D721Med (cell line): ENCODE data around the gene NR1H2.

Experiments used
- DNase-seq: peaks from one replicate; pipeline ENCODE4 v3.0.0; 2011; ENCODE audit warnings: low spot score; ENCODE audit not compliant: insufficient read length
- FAIRE-seq: peaks from 2 replicates; lab custom pipeline; 2011; peaks lifted over from hg19 to GRCh38; lab: Jason Lieb, UNC
- TF ChIP-seq, protein P1 (sequence below): IDR thresholded peaks from 2 replicates; pipeline ENCODE4 v1.5.1; 2012; ENCODE audit warnings: mild to moderate bottlenecking, control low read depth; ENCODE audit not compliant: insufficient read depth; ENCODE audit errors: missing control alignments

The NR1H2 gene

DNA sequence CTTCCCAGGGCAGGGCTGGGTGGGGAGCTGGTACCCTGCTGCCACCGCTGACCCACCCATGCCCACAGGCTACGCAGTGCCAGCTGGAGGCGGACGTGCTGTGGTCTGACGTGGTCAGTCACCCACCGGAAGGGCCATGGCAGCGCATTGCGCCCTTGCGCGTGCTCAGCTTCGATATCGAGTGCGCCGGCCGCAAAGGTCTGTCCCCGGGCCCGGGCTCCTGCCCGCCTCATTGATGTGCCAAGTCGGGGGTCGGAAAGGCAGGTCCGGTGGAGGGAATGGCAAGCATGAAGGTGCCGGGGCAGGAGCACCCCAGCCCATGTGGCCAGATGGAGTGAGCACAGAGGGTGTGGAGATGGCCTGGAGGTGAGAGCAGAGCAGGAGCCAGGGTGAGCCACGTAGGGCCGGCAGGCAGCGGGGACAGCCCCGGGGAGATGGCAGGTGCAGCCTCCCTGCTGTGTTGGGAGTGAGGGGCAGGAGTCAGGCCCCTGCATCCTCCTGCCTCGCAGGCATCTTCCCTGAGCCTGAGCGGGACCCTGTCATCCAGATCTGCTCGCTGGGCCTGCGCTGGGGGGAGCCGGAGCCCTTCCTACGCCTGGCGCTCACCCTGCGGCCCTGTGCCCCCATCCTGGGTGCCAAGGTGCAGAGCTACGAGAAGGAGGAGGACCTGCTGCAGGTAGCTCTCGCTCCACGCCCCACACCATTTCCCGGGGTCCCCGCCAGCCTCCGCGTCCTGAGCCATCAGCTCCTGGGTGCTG, 26.5 kb downstream of the NR1H2 start:
- TF ChIP-seq, protein P1, sequence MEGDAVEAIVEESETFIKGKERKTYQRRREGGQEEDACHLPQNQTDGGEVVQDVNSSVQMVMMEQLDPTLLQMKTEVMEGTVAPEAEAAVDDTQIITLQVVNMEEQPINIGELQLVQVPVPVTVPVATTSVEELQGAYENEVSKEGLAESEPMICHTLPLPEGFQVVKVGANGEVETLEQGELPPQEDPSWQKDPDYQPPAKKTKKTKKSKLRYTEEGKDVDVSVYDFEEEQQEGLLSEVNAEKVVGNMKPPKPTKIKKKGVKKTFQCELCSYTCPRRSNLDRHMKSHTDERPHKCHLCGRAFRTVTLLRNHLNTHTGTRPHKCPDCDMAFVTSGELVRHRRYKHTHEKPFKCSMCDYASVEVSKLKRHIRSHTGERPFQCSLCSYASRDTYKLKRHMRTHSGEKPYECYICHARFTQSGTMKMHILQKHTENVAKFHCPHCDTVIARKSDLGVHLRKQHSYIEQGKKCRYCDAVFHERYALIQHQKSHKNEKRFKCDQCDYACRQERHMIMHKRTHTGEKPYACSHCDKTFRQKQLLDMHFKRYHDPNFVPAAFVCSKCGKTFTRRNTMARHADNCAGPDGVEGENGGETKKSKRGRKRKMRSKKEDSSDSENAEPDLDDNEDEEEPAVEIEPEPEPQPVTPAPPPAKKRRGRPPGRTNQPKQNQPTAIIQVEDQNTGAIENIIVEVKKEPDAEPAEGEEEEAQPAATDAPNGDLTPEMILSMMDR = no peak
- no peak for FAIRE-seq
- no peak for DNase-seq

DNA sequence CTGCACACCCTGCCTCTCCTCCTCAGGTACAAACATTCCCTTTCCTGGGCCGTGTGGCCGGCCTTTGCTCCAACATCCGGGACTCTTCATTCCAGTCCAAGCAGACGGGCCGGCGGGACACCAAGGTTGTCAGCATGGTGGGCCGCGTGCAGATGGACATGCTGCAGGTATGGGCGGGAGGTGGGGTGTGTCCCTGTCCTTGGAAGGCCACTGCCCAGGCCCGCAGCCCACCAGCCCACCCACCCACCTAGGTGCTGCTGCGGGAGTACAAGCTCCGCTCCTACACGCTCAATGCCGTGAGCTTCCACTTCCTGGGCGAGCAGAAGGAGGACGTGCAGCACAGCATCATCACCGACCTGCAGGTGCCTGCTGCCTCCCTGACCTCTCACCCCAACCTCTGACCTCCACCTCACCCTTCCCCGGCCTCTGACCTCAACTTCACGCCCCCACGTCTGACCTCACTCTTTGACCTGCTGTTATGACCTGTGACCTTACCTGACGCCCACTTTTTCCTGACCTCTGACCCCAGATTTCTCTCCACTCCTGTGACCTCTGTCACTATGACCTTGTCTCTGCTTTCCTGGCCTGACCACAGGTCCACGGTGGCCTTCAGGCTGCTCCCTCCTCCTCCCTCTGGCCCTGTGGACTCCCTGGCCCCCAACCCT, 30.0 kb downstream of the NR1H2 start:
- no peak for FAIRE-seq
- DNase-seq = no peak
- TF ChIP-seq, protein P1 = no peak

DNA sequence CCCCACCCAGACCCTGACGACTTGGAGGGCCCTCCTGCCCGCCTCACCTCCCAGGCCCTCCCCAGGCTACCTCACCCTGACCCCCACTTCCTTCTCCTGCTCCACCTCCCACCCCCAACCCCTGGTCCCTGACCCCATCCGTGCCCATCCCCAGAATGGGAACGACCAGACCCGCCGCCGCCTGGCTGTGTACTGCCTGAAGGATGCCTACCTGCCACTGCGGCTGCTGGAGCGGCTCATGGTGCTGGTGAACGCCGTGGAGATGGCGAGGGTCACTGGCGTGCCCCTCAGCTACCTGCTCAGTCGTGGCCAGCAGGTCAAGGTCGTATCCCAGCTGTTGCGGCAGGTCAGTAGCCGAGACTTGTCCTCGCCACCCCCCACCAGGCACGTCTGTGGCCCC, 30.6 kb downstream of the NR1H2 start:
- no peak for FAIRE-seq
- no peak for DNase-seq
- TF ChIP-seq, protein P1 = no peak

GRCh38 chr19:50409347-50409746, 33.1 kb downstream of the NR1H2 start:
- no peak for DNase-seq
- no peak for FAIRE-seq
- TF ChIP-seq, protein P1 = no peak

GRCh38 chr19:50410109-50410508, 33.9 kb downstream of the NR1H2 start:
- no peak for FAIRE-seq
- TF ChIP-seq, protein P1 = no peak
- DNase-seq = no peak

- TF ChIP-seq, protein P1 = no peak
- DNase-seq (no peak), FAIRE-seq (no peak)
These were observed 36.2 kb downstream of the NR1H2 start for GRCh38 chr19:50412419-50412818.

DNA sequence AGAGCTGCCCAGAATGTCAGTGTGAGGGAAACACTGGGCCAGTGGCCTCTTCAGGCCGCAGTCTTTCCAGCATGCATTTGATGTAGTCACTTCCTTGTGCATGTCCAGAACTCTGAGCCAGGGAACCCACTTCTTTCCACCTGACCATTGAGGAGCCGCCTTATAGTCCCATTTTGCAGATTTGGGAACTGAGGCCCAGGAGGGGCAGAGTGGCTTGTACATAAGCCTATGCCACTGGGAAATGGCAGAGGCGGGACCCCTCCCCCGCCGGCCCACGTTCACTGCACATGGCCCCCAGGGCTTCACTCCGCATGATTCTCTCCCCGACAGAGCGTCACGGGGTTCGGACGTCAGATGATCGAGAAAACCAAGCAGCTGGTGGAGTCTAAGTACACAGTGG, 36.8 kb downstream of the NR1H2 start:
- TF ChIP-seq, protein P1 = no peak
- no peak for DNase-seq
- no peak for FAIRE-seq
